ENCODE results near the gene TCF12.

The TCF12 gene

GRCh38 chr15:57198654-57199291, 280.3 kb downstream of the TCF12 start:
- no peak for DNase-seq (ENCODE audit: low read depth)
- no peak overlapping the region for H3K4me3 ChIP-seq (replicated peaks; ENCODE audit: low read depth, low read length)
- TF ChIP-seq CTCF (IDR thresholded peaks at IDR 0.05; ENCODE audit: low read length, missing control alignments) = no peak

GRCh38 chr15:57201578-57201977, 283.1 kb downstream of the TCF12 start:
- TF ChIP-seq CTCF (IDR thresholded peaks at IDR 0.05; ENCODE audit: low read length, missing control alignments) = no peak
- no peak for DNase-seq (ENCODE audit: low read depth)
- no peak overlapping the region for H3K4me3 ChIP-seq (replicated peaks; ENCODE audit: low read depth, low read length)

GRCh38 chr15:57203906-57204305, 285.5 kb downstream of the TCF12 start:
- H3K4me3 ChIP-seq (replicated peaks; ENCODE audit: low read depth, low read length) = no peak overlapping the region
- DNase-seq (ENCODE audit: low read depth) = no peak
- no peak for TF ChIP-seq CTCF (IDR thresholded peaks at IDR 0.05; ENCODE audit: low read length, missing control alignments)

GRCh38 chr15:57205027-57205855, 286.8 kb downstream of the TCF12 start:
- H3K4me3 ChIP-seq (replicated peaks; ENCODE audit: low read depth, low read length) = no peak overlapping the region
- no peak for TF ChIP-seq CTCF (IDR thresholded peaks at IDR 0.05; ENCODE audit: low read length, missing control alignments)
- DNase-seq (ENCODE audit: low read depth) = no peak

- TF ChIP-seq CTCF (IDR thresholded peaks at IDR 0.05; ENCODE audit: low read length, missing control alignments) = no peak
- H3K4me3 ChIP-seq (replicated peaks; ENCODE audit: low read depth, low read length) = no peak overlapping the region
- DNase-seq (ENCODE audit: low read depth) = no peak
These were observed 287.6 kb downstream of the TCF12 start for GRCh38 chr15:57205996-57206395.

GRCh38 chr15:57213862-57214261, 295.4 kb downstream of the TCF12 start:
- DNase-seq (ENCODE audit: low read depth) = peak; percentile 73
- no peak overlapping the region for H3K4me3 ChIP-seq (replicated peaks; ENCODE audit: low read depth, low read length)
- peak; percentile 42 for TF ChIP-seq CTCF (IDR thresholded peaks at IDR 0.05; ENCODE audit: low read length, missing control alignments)
